Stimulated activated CD4-positive, alpha-beta T cell treated with anti-CD3 and anti-CD28 coated beads, Interleukin-15, amount 100 ng/mL, for 1 hour (primary cell): ENCODE data around the gene OPN1SW.

Source experiments
- DNase-seq, 2 donors: peaks; one replicate each; pipeline ENCODE4 v3.0.0-alpha.2; 2020; ENCODE audit warnings: low read depth in 1 of 2, low spot score in 1 of 2

The OPN1SW gene

DNA sequence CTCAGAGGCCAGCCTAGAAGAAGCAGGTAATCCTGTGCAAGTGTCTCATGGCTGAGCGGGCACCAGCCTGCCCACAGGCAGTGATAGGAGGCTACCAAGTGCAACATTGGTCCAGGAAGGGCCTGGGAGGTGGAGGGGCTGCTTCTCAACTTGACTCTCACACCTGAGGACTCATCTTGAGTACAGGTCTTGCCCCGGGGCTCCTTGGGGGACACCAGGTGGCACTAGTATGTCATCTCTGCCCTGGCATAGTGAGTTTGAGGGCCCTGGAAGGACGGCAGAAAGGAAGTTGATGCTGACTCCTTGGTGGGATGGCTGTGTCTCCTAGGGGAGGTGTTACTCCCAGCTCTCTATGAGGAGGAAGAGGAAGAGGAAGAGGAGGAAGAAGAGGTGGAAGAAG, 18.4 kb upstream of the OPN1SW start:
- DNase-seq, result no peak

DNA sequence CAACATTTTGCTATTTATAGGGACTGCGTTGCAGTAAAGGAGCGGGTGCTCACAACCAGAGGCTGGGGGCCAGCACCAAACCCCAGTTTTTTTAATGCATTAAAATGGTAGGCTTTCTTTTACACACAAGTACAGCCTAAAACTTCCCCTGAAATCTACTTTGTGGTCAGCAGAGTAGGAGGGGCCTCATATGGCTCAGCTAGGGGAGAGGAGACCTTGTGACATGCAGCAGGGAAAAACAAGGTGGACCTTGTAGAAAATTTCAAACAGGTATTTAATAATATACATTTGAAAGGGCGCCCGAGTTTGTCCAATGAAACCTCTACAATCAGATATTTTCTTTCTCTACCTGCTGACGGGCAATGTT, 17.6 kb upstream of the OPN1SW start:
- DNase-seq, result no peak

DNA sequence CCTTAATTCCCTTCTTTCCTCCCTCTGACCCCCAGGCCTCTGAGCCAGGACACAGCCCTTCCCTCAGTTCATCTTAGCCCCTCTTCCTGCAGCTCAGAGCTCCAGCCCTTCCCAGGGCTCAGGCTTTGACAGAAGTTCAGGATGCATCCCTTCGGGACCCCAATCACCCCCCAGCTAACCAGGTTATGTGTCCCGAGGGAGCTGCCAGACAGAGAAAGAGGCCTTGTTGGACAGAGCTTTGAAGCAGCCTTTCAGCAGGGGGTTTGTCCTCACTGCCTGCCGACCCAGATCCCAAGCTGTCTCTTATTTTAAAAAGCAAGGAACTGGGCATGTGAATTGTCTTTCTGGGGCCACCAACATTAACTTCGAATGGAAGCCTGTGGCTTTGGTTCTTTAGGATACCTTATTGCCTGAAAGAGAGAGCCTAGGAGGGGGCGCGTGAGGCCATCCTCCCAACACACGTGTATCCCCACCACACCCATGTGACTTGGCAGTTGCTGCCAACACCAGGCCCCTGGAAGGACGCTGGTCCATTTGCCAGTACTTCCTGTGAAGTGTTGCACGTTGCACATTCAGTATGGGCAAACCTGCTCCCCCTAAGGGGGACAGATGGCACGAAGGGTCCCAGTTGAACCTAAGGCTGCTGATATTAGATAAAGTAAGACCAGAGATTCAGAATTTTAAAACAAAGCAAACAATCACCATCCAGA, 17.0 kb upstream of the OPN1SW start:
- no peak for DNase-seq

DNA sequence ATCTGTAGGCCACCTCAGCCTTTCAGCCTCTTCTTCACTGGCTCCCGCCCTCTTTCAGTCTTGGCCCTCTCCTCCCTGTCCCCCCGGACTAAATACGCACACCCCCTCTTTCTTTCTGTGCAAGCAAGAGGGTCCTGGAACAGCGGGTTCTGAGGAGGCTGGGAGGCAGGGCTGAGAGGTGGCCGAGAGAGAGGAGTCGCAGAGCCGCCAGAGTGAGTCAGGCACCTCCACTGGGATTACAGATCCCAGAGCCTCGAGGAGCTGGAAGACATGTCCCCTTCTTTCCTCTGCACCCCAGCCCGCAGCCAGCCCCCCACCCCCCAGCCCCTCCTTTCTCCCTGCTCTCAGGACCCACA, 16.4 kb upstream of the OPN1SW start:
- DNase-seq, result no peak

DNA sequence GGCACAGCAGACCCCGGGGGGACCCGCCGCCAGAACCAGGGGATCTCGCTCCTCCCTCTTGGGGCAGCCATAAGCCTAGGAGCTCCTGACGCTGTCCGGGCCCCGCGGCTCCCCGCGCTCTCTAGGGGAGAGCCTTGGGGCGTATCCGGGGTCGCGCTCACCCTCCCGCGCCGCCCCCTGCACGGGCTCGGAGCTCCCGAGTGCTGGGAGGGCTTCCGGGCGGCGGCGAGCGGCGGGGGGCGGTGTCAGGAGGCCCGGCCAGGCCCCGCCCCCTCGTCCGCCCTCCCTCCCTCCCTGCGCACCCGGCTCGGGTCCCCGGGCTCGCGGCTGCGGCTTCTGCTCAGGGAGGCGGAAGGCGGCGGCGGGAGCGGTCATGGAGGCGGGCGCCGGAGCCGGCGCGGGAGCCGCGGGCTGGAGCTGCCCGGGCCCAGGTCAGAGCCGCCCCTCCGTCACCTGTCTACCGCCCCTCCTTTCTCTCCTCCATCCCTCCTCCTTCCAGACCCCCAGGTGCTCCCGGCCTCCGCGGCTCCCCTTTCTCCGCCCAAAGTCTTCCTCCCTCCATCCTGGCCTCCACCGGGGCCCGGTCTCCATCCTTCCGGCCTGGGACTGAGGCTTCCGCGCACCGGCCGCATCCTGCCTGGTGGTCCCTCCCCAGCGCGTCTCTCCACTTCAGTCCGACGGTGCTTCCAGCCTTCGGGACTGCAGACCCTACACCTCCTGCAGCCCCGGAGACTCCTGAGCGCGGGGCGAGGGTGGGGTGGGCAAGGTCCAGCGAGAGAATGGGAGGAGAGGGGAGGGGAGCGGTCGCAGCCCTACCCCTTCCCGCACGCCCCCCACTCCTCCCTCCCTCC, 15.8 kb upstream of the OPN1SW start, which contains the start of gene CCDC136:
Gene CCDC136 (plus strand): TSS at position 848 of the 851 bp plus-strand sequence. CDS start 444 bp downstream, outside the sequence.
- DNase-seq, result peak; percentile 62 to 66

DNA sequence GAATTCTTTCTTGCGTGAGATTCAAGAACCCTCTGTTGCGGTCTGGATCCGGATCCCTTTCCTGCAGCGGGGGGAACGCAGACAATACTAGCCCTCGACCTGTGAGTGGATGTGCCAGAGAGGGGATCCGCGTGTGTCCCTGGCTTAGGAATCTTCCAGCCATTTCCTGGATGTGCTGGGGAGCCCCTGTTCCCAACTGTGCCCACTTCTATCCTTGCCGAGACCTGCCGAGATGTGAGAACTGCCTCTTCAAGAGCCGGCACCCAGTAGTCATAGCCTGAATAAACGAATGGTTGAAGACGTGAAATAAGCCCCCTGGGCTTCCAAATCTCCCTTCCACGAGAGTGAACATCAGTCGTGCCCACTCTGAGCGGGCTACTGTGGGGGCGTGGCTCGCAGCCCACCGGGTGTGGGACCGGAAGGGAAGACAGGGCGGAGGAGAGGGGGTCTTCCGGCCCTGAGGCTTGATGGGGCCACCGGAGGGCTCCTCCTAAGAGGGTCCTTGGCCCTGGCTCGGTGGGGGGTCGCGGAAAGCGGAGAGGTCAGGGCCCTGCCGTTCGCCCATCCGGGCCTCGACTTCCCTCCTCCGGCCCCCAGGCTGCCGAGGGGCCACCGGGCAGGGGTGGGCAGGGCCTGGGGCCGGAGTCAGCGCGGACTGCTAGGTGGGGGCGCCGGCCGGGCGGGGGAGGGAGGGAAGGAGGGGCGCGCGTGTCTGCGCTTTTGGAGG, 14.9 kb upstream of the OPN1SW start:
- DNase-seq, result no peak

DNA sequence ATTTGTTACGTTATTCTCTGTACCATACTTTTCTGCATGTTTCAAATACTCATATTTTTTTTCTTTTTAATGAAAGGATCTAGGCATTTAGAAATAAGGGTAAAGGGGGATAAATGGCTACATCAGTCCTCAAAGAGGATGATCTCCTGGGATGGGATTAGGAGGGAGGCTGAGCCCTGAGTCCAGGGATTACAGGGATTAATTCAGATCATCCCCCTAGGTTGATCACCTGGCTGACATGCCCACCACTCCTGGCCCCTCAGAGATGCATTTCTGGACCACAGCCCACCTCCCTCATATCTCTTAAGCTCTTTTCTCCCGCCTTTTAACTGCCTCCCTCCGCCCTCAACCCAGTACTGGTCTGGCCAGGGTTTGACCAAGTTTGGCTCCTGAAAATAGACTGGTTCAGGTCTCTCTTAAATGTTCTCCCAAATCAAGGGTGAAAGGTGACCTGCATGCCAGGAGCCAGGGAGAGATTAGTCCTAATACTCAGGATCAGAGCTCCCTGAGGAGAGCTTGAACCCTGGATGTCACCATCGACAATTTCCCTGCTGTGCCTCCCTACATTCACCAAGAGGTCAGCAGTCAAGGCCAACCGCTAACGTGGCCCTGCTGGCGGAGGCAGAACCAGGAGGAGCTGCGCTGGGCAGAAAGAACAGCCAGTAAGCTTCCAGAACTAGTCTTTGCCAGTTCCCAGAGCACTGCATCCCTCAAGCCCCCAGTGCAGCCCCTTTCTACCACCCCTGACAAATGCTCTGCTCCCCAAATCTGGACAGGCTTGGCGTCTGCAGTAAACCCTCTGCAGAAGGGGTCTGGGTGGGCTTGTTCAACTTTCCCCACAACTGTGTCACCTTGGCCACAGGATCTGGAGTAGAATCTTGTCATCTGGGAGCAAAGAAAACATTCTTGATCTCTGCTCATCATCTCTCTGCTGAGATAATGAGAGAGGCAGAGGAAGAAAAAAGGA, 13.1 kb upstream of the OPN1SW start:
- no peak for DNase-seq

DNA sequence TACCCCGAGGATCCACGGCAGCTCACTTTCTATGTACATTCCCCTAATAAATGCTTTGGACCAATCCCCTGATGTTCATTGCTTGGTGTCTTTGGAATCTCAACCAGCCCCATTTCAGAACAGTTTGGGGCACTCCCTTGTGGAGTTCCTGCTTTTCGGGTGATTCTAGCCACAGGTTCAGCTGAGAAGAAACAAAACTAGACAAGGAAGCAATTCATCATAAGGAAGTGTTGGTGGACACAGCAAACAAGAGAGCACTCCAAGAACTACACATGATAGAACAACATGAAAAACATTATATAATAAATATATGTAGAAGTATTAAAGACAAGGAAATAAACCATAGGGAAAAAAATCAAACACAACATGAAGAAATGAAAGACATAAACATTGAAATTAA, 10.1 kb upstream of the OPN1SW start:
- DNase-seq, result no peak

DNA sequence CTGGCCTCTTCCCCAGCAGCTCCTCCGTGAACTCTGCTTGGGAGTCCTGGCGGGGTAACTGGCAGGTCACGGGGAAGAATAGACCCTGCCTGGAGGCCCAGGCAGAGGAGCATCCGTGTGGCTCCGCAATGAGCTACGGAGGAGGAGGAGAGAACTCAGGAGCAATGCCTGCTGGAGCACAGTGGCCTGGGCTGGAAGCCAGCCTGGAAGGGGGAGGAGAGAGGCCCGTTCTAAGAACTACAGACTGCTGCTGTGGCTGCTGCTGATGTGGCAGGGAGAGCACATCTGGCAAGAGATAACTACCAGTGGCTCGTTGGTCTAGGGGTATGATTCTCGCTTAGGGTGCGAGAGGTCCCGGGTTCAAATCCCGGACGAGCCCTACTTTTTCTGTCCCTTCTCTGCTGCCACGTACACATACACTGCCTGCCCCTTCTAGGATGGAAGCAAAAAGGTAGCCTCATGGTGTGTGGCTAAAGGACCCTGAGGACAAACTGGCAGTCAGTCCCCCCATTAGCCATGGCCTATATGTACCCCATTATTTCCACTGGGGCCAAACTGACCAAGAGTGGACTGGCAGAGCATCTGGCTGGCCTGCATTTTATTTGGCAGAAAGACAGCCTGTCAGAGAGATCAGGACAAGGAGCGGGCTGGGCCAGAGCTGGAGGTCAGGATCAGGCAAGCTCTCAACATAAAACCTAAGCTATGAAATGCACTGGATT, 7.7 kb upstream of the OPN1SW start:
- DNase-seq, result no peak

DNA sequence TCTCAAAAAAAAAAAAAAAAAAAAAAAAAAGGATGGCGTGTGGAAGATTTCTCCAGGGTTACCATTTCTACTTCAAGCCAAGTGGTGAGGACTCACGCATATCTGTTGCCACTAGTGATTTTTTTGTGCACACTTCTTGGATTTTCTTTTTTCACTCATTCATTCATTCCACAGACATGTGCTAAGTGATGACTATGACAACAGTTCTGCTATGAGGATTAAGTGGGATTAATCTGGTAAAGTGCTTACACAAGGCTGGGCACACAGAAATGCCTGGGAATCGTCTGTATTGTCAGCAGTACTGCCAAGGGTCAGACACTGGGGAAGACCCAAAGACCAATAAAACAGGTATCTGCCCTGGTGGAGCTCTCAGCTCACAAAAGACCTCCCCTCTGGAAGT, 6.3 kb upstream of the OPN1SW start:
- DNase-seq, result no peak

DNA sequence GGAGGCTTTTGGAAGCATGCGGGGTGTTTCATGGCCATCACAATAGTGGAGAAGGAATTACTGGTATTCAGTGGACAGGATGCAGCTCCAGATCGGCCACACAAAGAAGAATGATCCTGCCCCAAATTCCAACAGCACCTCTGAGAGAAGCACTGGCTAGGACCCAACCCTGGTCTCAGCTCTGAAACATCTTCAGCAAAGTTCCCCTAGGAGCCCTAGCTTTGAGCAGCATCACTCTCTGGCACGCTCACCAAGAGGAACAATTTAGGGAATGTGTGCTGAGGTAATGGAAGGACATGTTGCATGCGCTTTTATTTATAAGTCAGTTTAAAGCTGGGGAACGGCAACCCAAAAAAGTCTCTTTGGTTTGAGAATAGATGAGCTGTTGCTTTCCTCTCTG, 5.5 kb upstream of the OPN1SW start:
- no peak for DNase-seq

DNA sequence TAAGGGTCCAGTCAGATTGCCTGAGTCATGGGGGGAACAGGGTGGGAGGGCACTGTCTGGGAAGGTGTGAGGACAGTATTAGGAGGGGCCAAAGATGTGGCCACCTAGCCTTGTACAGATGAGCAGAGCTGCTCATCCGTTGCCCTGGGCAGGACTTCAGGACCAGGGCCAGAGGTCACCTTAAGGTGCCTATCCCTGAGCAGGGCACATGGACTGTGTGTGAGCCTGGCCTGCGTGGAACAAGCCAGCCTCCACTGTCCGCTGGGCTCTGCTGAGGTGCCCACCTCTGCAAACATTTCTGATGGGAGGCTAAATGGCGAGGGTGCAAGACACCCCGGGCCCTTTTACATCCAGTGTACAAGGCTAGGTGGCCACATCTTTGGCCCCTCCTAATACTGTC, 3.4 kb upstream of the OPN1SW start:
- DNase-seq, result no peak

DNA sequence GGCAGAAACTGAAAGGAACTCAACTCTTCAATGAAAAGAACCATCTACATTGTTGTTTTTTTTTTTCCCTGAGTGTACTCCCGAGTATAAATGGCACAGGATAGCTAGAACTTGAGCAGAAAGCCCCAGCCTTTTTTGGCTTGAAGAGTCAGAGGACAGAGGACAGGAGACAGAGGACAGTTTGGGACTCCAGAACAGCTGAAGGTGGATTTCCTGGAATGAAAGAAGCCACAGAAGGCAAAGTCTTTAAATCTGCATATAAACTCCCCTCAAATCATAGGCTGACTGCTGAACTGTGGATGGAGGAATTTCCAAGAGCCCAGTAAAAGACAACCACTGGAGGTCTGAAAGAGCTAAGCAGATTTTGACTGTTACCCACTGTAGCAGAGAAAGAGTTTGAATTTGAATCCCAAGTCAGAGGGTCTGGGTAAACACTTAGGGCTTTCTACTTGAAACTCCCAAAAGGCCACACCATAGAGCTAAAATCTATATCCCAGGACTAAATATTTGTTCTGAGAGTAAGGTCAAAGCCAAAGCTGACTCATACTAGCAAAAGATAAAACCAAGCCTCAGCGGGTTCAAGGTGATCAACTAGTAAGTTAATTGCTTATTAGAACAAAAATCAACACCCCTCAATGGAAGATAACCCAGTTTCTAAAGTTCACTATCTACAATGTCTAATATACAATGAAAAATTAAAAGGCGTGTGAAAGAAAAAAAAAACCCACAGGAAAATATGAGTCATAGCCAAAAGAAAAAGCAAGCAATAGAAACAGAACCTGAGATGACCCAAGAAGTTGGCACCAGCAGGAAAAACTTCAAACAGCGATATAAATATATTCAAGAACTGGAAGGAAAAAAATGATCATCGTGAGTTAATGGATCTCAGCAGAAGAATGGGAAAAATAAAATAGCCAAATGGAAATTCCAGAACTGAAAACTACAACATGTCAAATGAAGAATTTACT, 1.8 kb upstream of the OPN1SW start:
- no peak for DNase-seq

DNA sequence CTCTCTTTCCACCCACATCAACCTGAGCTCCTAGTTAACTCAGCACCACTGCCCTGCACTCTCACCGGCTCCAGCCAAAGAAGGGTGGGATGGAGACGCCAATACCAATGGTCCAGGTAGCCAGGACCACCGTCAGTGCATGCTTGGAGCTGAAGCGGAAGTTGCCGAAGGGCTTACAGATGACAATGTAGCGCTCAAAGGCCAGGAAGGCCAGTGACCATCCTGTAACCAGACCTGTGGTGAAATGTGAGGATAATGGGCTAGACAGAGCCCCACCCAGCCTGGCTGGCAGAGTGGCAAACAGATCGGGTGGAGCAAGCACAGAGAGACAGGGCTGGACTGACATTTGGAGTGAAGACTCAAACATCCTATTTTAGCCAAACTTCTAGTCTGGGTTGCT, 673 bp downstream of the OPN1SW start:
- DNase-seq, result no peak

DNA sequence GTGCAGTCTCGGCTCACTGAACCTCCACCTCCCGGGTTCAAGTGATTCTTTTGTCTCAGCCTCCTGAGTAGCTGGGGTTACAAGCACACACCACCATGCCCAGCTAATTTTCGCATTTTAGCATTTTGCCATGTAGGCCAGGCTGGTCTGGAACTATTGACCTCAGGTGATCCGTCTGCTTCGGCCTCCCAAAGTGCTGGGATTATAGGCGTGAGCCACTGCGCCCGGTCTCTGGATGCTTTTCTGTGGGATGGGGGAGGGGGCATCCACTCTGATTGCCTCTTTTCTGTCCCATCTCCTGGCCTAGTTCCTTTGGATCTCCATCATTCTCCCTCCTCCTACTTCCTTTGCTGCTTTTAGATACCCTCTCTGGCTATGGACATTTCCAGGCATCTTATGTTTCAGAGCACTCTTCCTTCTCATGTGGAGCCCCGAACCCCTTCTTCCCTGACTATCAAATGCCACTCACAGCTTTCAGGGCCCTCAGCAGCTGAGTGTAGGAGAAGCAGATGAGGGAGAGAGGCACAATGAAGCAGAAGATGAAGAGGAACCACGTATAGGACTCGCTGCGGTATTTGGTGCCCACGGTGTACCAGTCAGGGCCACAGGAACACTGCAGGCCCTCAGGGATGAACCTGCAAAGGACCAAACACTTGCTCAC, 1.4 kb downstream of the OPN1SW start:
- DNase-seq, result no peak

DNA sequence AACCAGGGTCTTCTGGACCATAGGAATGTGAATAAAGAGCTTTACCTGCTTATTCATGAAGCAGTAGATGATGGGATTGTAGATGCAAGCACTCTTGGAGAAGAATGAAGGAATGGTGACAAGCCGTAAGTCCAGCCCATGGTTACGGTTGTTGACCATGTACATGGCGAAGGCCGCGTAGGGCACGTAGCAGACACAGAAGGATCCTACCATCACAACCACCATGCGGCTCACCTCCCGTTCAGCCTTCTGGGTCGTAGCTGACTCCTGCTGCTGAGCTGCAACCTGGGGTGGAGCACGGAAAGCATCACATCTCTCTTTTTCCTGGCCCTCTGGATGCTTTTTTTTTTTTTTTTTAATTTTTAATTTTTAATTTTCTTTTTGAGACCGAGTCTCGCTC, 2.0 kb downstream of the OPN1SW start:
- DNase-seq, result no peak

DNA sequence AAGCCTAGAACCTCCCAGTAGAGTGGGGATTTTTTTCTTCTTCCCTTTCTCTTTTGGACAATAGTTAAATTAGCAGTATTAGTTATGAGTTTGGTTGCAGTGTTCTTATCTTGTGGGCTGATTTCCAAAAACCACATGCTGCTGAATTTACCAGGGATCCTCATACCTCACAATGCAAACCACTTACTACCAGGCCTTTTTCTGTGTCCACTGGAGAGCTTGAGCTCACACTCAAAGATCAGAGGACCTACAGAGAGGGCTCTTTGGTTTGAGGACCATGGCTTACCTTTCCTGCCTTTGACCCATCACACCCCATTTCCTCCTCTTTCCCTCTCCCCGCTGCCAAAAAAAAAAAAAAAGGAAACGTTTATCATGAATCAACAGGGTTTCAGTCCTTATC, 5.4 kb downstream of the OPN1SW start:
- DNase-seq, result no peak

DNA sequence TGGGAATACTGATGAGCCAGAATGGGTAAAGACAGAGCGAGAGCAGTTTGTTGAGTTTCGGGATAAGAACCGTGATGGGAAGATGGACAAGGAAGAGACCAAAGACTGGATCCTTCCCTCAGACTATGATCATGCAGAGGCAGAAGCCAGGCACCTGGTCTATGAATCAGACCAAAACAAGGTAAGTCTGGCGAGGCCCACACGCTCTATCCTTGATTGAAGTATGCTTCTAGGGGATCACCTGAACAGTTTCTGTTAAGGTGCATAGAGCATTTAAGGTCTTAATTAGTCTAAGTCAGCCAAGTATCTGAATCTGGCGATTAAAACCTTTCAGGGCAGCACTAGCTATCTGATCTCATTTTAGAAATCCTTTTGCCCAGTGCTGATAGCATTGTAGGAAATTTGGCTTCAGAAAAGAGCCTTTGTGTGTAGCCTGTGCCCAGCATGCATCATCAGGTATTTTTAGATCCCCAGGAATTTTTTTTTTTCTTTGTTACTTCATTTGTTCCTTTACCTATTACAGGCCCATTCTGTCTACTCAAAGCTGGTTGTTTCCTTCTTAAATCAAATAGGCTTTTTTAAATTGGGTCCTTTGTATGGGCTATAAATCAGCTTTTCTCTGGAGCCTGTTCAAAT, 8.0 kb downstream of the OPN1SW start:
- no peak for DNase-seq
